Ishikawa (cell line): ENCODE data around the gene CCN2.

ENCODE experiments used
- CEBPB ChIP-seq: IDR thresholded peaks from 2 replicates; pipeline ENCODE4 v1.6.1; 2012
- CREB1 ChIP-seq: IDR thresholded peaks from 2 replicates; pipeline ENCODE4 v1.6.1; 2012; ENCODE audit warnings: low read depth
- EGR1 ChIP-seq: IDR thresholded peaks from 2 replicates; pipeline ENCODE4 v1.6.1; 2012
- EP300 ChIP-seq: IDR thresholded peaks from 2 replicates; pipeline ENCODE4 v1.6.1; 2012; ENCODE audit warnings: borderline replicate concordance
- FOXM1 ChIP-seq: IDR thresholded peaks from 2 replicates; pipeline ENCODE4 v1.6.1; 2012; ENCODE audit warnings: low read depth, borderline replicate concordance
- MAX ChIP-seq: IDR thresholded peaks from 2 replicates; pipeline ENCODE4 v1.6.1; 2012
- NFIC ChIP-seq: IDR thresholded peaks from 2 replicates; pipeline ENCODE4 v1.6.1; 2012
- RAD21 ChIP-seq: IDR thresholded peaks from 2 replicates; pipeline ENCODE4 v1.6.1; 2012; ENCODE audit warnings: low read depth
- TAF1 ChIP-seq: IDR thresholded peaks from 2 replicates; pipeline ENCODE4 v1.6.1; 2012; ENCODE audit warnings: low read depth, mild to moderate bottlenecking
- TCF12 ChIP-seq: IDR thresholded peaks from 2 replicates; pipeline ENCODE4 v1.6.1; 2012; ENCODE audit warnings: low read depth
- TEAD4 ChIP-seq: IDR thresholded peaks from 2 replicates; pipeline ENCODE4 v1.6.1; 2012
- YY1 ChIP-seq: IDR thresholded peaks from 2 replicates; pipeline ENCODE4 v1.6.1; 2012; ENCODE audit warnings: low read depth
- ZBTB7A ChIP-seq: IDR thresholded peaks from 2 replicates; pipeline ENCODE4 v1.6.1; 2012; ENCODE audit warnings: low read depth
- TF ChIP-seq, protein P1 (sequence below): IDR thresholded peaks from 2 replicates; pipeline ENCODE4 v1.6.1; 2012; ENCODE audit warnings: low read depth, mild to moderate bottlenecking

Gene CCN2

GRCh38 chr6:131898718-131899117 is 52.5 kb downstream of the CCN2 start:
- TF ChIP-seq TCF12 (no peak), YY1 (no peak), CEBPB (no peak), FOXM1 (no peak), TEAD4 (no peak), TAF1 (no peak), EP300 (no peak), CREB1 (no peak), NFIC (no peak), RAD21 (no peak), ZBTB7A (no peak), MAX (no peak), EGR1 (no peak)
- TF ChIP-seq, protein P1, sequence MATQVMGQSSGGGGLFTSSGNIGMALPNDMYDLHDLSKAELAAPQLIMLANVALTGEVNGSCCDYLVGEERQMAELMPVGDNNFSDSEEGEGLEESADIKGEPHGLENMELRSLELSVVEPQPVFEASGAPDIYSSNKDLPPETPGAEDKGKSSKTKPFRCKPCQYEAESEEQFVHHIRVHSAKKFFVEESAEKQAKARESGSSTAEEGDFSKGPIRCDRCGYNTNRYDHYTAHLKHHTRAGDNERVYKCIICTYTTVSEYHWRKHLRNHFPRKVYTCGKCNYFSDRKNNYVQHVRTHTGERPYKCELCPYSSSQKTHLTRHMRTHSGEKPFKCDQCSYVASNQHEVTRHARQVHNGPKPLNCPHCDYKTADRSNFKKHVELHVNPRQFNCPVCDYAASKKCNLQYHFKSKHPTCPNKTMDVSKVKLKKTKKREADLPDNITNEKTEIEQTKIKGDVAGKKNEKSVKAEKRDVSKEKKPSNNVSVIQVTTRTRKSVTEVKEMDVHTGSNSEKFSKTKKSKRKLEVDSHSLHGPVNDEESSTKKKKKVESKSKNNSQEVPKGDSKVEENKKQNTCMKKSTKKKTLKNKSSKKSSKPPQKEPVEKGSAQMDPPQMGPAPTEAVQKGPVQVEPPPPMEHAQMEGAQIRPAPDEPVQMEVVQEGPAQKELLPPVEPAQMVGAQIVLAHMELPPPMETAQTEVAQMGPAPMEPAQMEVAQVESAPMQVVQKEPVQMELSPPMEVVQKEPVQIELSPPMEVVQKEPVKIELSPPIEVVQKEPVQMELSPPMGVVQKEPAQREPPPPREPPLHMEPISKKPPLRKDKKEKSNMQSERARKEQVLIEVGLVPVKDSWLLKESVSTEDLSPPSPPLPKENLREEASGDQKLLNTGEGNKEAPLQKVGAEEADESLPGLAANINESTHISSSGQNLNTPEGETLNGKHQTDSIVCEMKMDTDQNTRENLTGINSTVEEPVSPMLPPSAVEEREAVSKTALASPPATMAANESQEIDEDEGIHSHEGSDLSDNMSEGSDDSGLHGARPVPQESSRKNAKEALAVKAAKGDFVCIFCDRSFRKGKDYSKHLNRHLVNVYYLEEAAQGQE: no peak
